HAP-1 (cell line): ENCODE measurements around the gene CREG1.
A peak's percentile ranks its signal among the peaks of the same experiment; 100 is the strongest.
"Not testable (repeated sequence)": the region's sequence is repeated elsewhere in the genome, so short reads cannot be mapped to it uniquely, and the experiment has no call there.

Experiments
- DNase-seq, 2 experiments: peaks; one replicate each; pipeline ENCODE4 v3.0.0-alpha.2; 2016 to 2020; ENCODE audit warnings: low spot score in 2 of 2
- H3K27me3 ChIP-seq: fragments of 250-450 bp; sonication (Bioruptor Pico); 2 replicates; pipeline ENCODE4 v1.5.1; 2020; ENCODE audit warnings: low read depth, mild to moderate bottlenecking, moderate library complexity
- H3K36me3 ChIP-seq: fragments of 250-450 bp; sonication (Bioruptor Pico); replicated peaks from 2 replicates; pipeline ENCODE4 v1.5.1; 2020; ENCODE audit warnings: mild to moderate bottlenecking
- H3K4me1 ChIP-seq: fragments of 250-450 bp; sonication (Bioruptor Pico); 2 replicates; pipeline ENCODE4 v1.5.1; 2020; ENCODE audit warnings: mild to moderate bottlenecking
- H3K4me3 ChIP-seq: fragments of 250-450 bp; sonication (Bioruptor Pico); 2 replicates; pipeline ENCODE4 v1.5.1; 2020; ENCODE audit warnings: mild to moderate bottlenecking, moderate library complexity
- H3K9me3 ChIP-seq: fragments of 250-450 bp; sonication (Bioruptor Pico); 2 replicates; pipeline ENCODE4 v1.5.1; 2020; ENCODE audit warnings: mild to moderate bottlenecking, moderate library complexity
- in situ Hi-C: fragments of 300-500 bp; cut with MboI; formaldehyde crosslinking; loops from 3 replicates; pipeline ENCODE4 v1.14.3; 2020; ENCODE audit warnings: low sequenced_read_pairs, inconsistent platforms, mixed read lengths

CREG1 gene

GRCh38 chr1:167579986-167580385 lies 26.4 kb upstream of the CREG1 start:
- Histone ChIP-seq H3K4me1 (no peaks in the 10 kb centered on the region), H3K4me3 (no peak overlapping the region), H3K36me3 (no peaks in the 10 kb centered on the region), H3K27me3 (no peaks in the 10 kb centered on the region), H3K9me3 (no peaks in the 10 kb centered on the region; the same call in 1 of the 2 replicates)
- DNase-seq, result no peak
- in situ Hi-C loops, result no loop called here

- Histone ChIP-seq H3K4me1 (no peaks in the 10 kb centered on the region), H3K36me3 (no peaks in the 10 kb centered on the region), H3K27me3 (no peaks in the 10 kb centered on the region), H3K4me3 (no peak overlapping the region), H3K9me3 (no peaks in the 10 kb centered on the region; the same call in 1 of the 2 replicates)
- no peak for DNase-seq
- in situ Hi-C loops, result no loop called here
Observed at GRCh38 chr1:167578939-167579521, 25.5 kb upstream of the CREG1 start.

GRCh38 chr1:167575649-167576048 lies 22.1 kb upstream of the CREG1 start:
- Histone ChIP-seq H3K27me3 (no peaks in the 10 kb centered on the region), H3K4me1 (no peaks in the 10 kb centered on the region), H3K9me3 (no peaks in the 10 kb centered on the region), H3K36me3 (no peaks in the 10 kb centered on the region), H3K4me3 (no peak overlapping the region)
- in situ Hi-C loops, result no loop called here
- no peak for DNase-seq

- in situ Hi-C loops, result no loop called here
- Histone ChIP-seq H3K27me3 (no peaks in the 10 kb centered on the region), H3K9me3 (no peaks in the 10 kb centered on the region), H3K4me1 (no peaks in the 10 kb centered on the region), H3K36me3 (no peaks in the 10 kb centered on the region), H3K4me3 (no peak overlapping the region)
- no peak for DNase-seq
Observed at GRCh38 chr1:167573035-167573434, 19.5 kb upstream of the CREG1 start.

- in situ Hi-C loops, H3K36me3 ChIP-seq, DNase-seq, H3K27me3 ChIP-seq, H3K9me3 ChIP-seq, H3K4me1 ChIP-seq, H3K4me3 ChIP-seq: not testable (repeated sequence)
Observed at GRCh38 chr1:167570712-167571111, 17.1 kb upstream of the CREG1 start.

- Histone ChIP-seq H3K36me3 (no peaks in the 10 kb centered on the region), H3K9me3 (no peaks in the 10 kb centered on the region), H3K27me3 (no peaks in the 10 kb centered on the region), H3K4me1 (peaks cover 4% of the 10 kb centered on the region; the same call in 1 of the 2 replicates), H3K4me3 (no peak overlapping the region)
- in situ Hi-C loops, result no loop called here
- DNase-seq, result no peak
Observed at GRCh38 chr1:167567663-167568062, 14.1 kb upstream of the CREG1 start.

GRCh38 chr1:167566766-167567165 lies 13.2 kb upstream of the CREG1 start:
- DNase-seq, result no peak
- no peak overlapping the region for H3K4me3 ChIP-seq
- in situ Hi-C loops, result no loop called here

GRCh38 chr1:167565922-167566321 lies 12.4 kb upstream of the CREG1 start:
- no peak for DNase-seq
- H3K4me3 ChIP-seq, result no peak overlapping the region
- no peaks in the 10 kb centered on the region for H3K36me3 ChIP-seq
- in situ Hi-C loops, result no loop called here
- no peaks in the 10 kb centered on the region for H3K27me3 ChIP-seq
- H3K9me3 ChIP-seq, result no peaks in the 10 kb centered on the region
- peaks cover 4% of the 10 kb centered on the region; the same call in 1 of the 2 replicates for H3K4me1 ChIP-seq

More at GRCh38 chr1:167566766-167567165, 13.2 kb upstream of the CREG1 start:
- H3K27me3 ChIP-seq, result no peaks in the 10 kb centered on the region
- peaks cover 4% of the 10 kb centered on the region; the same call in 1 of the 2 replicates for H3K4me1 ChIP-seq
- H3K9me3 ChIP-seq, result no peaks in the 10 kb centered on the region
- H3K36me3 ChIP-seq, result no peaks in the 10 kb centered on the region

- H3K4me3 ChIP-seq, result no peak overlapping the region
- no peak for DNase-seq
Observed at GRCh38 chr1:167564612-167565270, 11.2 kb upstream of the CREG1 start.

GRCh38 chr1:167563579-167564246 lies 10.2 kb upstream of the CREG1 start:
- Histone ChIP-seq H3K4me1 (peaks cover 4% of the 10 kb centered on the region; the same call in 1 of the 2 replicates), H3K9me3 (no peaks in the 10 kb centered on the region), H3K36me3 (no peaks in the 10 kb centered on the region), H3K27me3 (no peaks in the 10 kb centered on the region), H3K4me3 (no peak overlapping the region)
- in situ Hi-C loops, result no loop called here
- DNase-seq, result no peak

More at GRCh38 chr1:167564612-167565270, 11.2 kb upstream of the CREG1 start:
- H3K9me3 ChIP-seq, result no peaks in the 10 kb centered on the region
- H3K4me1 ChIP-seq, result peaks cover 4% of the 10 kb centered on the region; the same call in 1 of the 2 replicates
- no peaks in the 10 kb centered on the region for H3K27me3 ChIP-seq
- no peaks in the 10 kb centered on the region for H3K36me3 ChIP-seq
- in situ Hi-C loops, result no loop called here

GRCh38 chr1:167562702-167563101 lies 9.1 kb upstream of the CREG1 start:
- in situ Hi-C loops, result no loop called here
- H3K4me3 ChIP-seq, result no peak overlapping the region

GRCh38 chr1:167561753-167562152 lies 8.2 kb upstream of the CREG1 start:
- in situ Hi-C loops, result no loop called here
- Histone ChIP-seq H3K27me3 (no peaks in the 10 kb centered on the region), H3K36me3 (no peaks in the 10 kb centered on the region), H3K4me1 (peaks cover 7% of the 10 kb centered on the region), H3K4me3 (no peak overlapping the region), H3K9me3 (no peaks in the 10 kb centered on the region)
- no peak for DNase-seq

More at GRCh38 chr1:167562702-167563101, 9.1 kb upstream of the CREG1 start:
- H3K27me3 ChIP-seq, result no peaks in the 10 kb centered on the region
- H3K36me3 ChIP-seq, result no peaks in the 10 kb centered on the region
- H3K4me1 ChIP-seq, result peaks cover 7% of the 10 kb centered on the region
- H3K9me3 ChIP-seq, result no peaks in the 10 kb centered on the region
- no peak for DNase-seq

- Histone ChIP-seq H3K4me3 (no peak overlapping the region), H3K4me1 (peaks cover 12% of the 10 kb centered on the region), H3K36me3 (no peaks in the 10 kb centered on the region), H3K27me3 (no peaks in the 10 kb centered on the region), H3K9me3 (no peaks in the 10 kb centered on the region)
- DNase-seq, result peak; percentile 73 to 84
- in situ Hi-C loops, result no loop called here
Observed at GRCh38 chr1:167555971-167556714, 2.6 kb upstream of the CREG1 start.
